Lower lobe of right lung (tissue), 2 donors: ENCODE measurements around the gene OR2H1. TPM values are rescaled to one million over a fixed set of nuclear protein-coding genes. Genes with fewer than 3 reads are reported as not detected.

Experiments used
- ATAC-seq, 2 donors: fragments of 200-7000 bp; cut with Tn5 transposase; one replicate each; pipeline ENCODE4 v1.9.1; 2020 to 2022; ENCODE audit warnings: mild to moderate bottlenecking in 2 of 2, moderate library complexity in 2 of 2
- DNase-seq: peaks from one replicate; pipeline ENCODE4 v3.0.0-alpha.2; 2020
- H3K27ac ChIP-seq: fragments of 200-600 bp; one replicate; pipeline ENCODE4 v1.8.0; 2022
- H3K27me3 ChIP-seq: fragments of 200-600 bp; one replicate; pipeline ENCODE4 v1.8.0; 2022; ENCODE audit warnings: low read depth
- H3K36me3 ChIP-seq: fragments of 200-600 bp; one replicate; pipeline ENCODE4 v1.8.0; 2022; ENCODE audit warnings: mild to moderate bottlenecking
- H3K4me1 ChIP-seq: fragments of 200-600 bp; one replicate; pipeline ENCODE4 v1.8.0; 2022
- H3K4me3 ChIP-seq: fragments of 200-600 bp; one replicate; pipeline ENCODE4 v1.8.0; 2022; ENCODE audit warnings: mild to moderate bottlenecking
- H3K9me3 ChIP-seq: fragments of 200-600 bp; one replicate; pipeline ENCODE4 v1.8.0; 2022
- intact Hi-C: fragments of 100-400 bp; cut with DNase I; formaldehyde crosslinking; loops from one replicate; pipeline ENCODE4 v1.11.0; 2022
- total RNA-seq: library from RNA; stranded (reverse); fragmentation: NEBNext Ultra II Directional; extraction: Animal tissue kit (Norgen Biotek cat#: 25700); gene quantifications from one replicate; pipeline ENCODE4 v1.2.1, GENCODE V29; 2021
- TF ChIP-seq, protein P1 (sequence below): fragments of 200-600 bp; IDR thresholded peaks from one replicate; pipeline ENCODE4 v1.8.0; 2022; ENCODE audit warnings: antibody characterized with exemption, mild to moderate bottlenecking
- donor health status: DM: no; HTN: yes; CAD: no; lungs with severe emphysema.

OR2H1 gene
- total RNA-seq, 1 donor from 2014 or later, result not detected

DNA sequence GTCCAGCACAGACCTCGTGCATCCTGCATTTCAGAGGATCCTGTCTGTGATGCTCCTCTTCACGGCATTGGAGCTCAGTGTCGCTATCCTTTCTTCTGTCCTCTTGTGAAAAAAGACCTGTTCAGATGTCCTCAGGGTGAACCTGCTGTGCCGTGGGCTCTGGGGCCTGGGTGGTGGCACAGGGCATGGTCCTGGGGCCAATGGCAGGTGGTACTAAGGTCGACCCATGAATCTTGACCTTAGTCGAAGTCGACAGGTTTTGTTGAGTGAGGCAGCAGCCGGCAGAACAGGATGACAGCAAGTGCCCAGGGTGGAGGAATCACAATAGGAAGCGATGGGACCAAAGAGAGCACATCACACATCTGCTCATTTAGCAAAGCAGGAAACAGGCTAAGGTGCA lies 52.8 kb downstream of the OR2H1 start:
- no peak for DNase-seq
- Histone ChIP-seq H3K9me3 (no peaks in the 10 kb centered on the region), H3K36me3 (no peaks in the 10 kb centered on the region), H3K4me1 (no peaks in the 10 kb centered on the region), H3K27ac (no peak overlapping the region), H3K27me3 (peaks cover 3% of the 10 kb centered on the region), H3K4me3 (no peak overlapping the region)
- no peak for ATAC-seq
- intact Hi-C loops, result no loop called here
- TF ChIP-seq, protein P1, sequence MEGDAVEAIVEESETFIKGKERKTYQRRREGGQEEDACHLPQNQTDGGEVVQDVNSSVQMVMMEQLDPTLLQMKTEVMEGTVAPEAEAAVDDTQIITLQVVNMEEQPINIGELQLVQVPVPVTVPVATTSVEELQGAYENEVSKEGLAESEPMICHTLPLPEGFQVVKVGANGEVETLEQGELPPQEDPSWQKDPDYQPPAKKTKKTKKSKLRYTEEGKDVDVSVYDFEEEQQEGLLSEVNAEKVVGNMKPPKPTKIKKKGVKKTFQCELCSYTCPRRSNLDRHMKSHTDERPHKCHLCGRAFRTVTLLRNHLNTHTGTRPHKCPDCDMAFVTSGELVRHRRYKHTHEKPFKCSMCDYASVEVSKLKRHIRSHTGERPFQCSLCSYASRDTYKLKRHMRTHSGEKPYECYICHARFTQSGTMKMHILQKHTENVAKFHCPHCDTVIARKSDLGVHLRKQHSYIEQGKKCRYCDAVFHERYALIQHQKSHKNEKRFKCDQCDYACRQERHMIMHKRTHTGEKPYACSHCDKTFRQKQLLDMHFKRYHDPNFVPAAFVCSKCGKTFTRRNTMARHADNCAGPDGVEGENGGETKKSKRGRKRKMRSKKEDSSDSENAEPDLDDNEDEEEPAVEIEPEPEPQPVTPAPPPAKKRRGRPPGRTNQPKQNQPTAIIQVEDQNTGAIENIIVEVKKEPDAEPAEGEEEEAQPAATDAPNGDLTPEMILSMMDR, result no peak

DNA sequence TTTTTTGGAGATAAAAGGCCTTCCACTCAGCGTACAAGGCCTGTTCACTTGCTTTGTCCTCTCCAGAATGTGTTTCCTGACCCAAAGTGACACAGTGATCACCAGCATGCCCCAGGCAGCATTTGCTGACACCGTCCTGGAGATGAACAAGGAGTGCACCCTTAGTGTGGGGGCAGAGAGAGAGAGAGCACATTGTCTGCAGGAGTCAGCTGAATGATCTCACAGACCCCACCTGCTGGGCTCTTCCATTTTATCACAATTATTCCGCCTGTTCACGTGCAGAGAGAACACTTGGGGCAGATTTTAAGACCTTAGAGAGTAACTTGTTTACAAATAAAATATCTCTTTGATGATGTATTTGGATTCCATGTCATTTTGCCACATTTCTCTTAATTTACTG lies 53.2 kb downstream of the OR2H1 start:
- DNase-seq, result no peak

DNA sequence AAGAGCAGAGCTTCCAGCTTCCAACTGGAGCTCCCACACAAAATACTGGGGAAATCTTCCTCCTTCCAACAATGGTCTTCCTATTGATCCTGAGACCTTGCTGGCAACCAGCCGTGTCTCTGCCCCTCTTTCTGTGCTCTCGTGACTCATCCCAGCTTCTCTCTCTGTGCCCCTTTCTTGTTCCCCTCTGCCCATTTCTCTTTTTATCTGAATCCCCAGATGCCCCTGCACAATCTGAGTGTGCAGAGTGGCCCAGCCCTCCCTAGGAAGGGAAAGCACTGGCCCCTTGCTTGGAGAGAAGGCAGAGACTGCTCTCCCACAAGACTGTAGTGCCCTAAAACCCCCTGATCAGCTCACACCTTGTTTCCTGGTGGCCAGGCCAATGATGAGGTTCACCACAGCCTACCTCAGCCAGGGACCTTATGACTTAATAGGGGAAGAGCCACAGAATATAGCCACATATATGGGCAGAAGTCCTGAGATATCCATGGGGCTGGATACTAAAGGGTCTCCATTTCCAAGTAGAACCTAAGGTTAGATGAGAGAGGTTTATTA lies 53.9 kb downstream of the OR2H1 start:
- DNase-seq (no peak), ATAC-seq (no peak)
- H3K9me3 ChIP-seq, result no peaks in the 10 kb centered on the region
- peaks cover 3% of the 10 kb centered on the region for H3K27me3 ChIP-seq
- TF ChIP-seq, protein P1, result no peak
- no peak overlapping the region for H3K4me3 ChIP-seq
- intact Hi-C loops, result no loop called here
- no peaks in the 10 kb centered on the region for H3K4me1 ChIP-seq
- no peak overlapping the region for H3K27ac ChIP-seq
- no peaks in the 10 kb centered on the region for H3K36me3 ChIP-seq

More for the DNA sequence above, 53.2 kb downstream of the OR2H1 start:
- Histone ChIP-seq H3K27me3 (peaks cover 3% of the 10 kb centered on the region), H3K4me1 (no peaks in the 10 kb centered on the region), H3K4me3 (no peak overlapping the region), H3K27ac (no peak overlapping the region), H3K9me3 (no peaks in the 10 kb centered on the region), H3K36me3 (no peaks in the 10 kb centered on the region)
- ATAC-seq, result no peak
- TF ChIP-seq, protein P1, result no peak
- intact Hi-C loops, result no loop called here

Other genes with a start within 250 kb of the OR2H1 start
- not detected for gene OR14J1, start 155.5 kb upstream of the OR2H1 start, total RNA-seq
- gene OR5V1, start 88.3 kb upstream of the OR2H1 start, total RNA-seq, result not detected
- gene OR12D3, start 81.9 kb upstream of the OR2H1 start, total RNA-seq, result not detected
- gene OR12D2, start 61.5 kb upstream of the OR2H1 start, total RNA-seq, result not detected
- gene OR12D1, start 42.2 kb upstream of the OR2H1 start, total RNA-seq, result not detected
- not detected for gene OR10C1, start 17.8 kb upstream of the OR2H1 start, total RNA-seq
- gene OR11A1, start 84 bp upstream of the OR2H1 start, total RNA-seq, result not detected
- 0.50 TPM for gene MAS1L, start 30.8 kb downstream of the OR2H1 start, total RNA-seq
- gene UBD, start 102.6 kb downstream of the OR2H1 start, total RNA-seq, result 1.9 TPM
- gene OR2H2, start 128.0 kb downstream of the OR2H1 start, total RNA-seq, result not detected
- 38.5 TPM for gene GABBR1, start 176.0 kb downstream of the OR2H1 start, total RNA-seq
- not detected for gene MOG, start 199.9 kb downstream of the OR2H1 start, total RNA-seq
- gene ZFP57, start 224.0 kb downstream of the OR2H1 start, total RNA-seq, result not detected